IPS DF 4.7 (cell line): Measurements from ENCODE around the gene SPINT2.

Experiments used
- DNase-seq: peaks from one replicate; pipeline ENCODE4 v3.0.0-alpha.2; 2013; ENCODE audit warnings: low spot score; ENCODE audit errors: extremely low read depth

SPINT2 gene

DNA sequence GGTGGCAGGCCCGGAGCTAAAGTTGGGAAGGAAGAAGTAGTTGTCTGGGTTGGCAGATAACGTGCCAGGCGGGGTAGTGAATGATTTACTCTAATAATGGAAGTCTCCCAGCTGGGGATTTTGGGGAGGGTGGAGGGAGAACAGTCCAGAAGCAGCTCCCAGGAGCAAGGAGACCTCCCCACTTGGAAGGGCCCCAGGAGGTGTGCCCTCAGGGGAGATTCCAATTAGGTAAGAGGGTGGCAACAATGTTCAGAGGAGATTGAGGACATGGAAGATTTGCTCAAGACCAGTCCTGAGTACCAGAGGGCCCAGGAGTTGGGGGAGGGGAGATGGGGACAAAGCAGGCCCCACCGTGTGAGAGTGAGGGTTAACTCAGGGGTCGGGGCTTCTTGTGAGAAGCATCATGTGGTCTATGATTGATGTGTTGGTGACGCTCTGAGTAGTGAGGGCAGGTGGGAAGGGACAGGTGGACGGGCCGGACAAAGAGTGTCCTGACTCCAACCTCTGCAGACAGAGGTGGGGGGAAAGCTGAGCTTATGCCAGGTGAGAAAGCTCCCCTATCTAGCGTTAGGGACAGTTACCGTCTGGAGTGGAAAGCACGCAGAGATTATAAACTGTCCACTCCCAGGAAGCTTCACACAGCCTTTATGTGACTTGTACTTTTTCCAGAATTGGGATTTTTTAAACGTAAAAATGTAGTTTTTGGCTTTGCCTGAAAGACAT, 3.5 kb downstream of the SPINT2 start:
- no peak for DNase-seq

DNA sequence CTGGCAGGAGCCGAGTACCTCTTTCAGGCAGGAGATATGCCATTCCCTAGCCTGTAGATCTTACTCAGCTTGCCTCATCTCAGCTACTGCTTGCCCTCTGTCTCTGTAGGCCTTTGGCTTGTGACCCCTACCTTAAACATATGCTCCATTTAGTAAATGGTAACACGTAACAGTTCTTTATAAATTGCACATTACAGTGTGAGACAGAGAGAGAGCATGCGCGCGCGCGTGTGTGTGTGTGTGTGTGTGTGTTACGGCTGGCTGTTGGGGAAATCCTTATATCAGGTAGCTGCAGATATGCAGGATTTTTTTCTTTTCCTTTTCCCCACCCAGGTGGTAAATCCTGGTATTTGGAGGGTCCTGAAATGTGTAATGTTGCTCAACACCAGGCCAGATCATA, 4.2 kb downstream of the SPINT2 start:
- DNase-seq = no peak

DNA sequence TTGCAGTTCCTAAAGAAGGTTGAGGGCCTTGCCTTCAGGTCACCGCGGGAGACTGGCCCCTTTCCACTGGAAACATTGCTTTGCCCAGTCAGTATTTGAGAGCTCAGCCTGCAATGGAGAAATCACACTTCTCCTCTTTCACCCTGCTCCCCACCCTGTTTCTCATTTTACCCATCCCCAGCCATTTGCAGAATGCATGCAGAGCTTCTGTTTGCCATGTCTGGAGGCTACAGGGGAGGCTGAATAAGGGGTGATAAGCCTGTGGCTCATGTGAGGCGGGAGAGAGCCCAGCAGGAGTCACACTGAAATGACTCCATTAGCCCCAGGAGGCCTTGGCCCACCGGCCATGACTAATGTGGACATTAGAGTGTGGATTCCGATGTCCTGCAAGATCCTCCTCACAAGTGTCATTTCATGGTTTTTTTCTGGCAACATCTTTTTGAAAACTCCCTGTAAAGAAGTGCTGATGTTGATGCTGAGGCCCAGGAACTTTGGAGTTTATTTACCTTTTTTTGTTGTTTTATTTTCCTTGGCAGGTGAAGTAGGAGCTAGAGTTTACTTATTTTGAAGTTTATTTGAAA, 6.3 kb downstream of the SPINT2 start:
- DNase-seq = no peak

DNA sequence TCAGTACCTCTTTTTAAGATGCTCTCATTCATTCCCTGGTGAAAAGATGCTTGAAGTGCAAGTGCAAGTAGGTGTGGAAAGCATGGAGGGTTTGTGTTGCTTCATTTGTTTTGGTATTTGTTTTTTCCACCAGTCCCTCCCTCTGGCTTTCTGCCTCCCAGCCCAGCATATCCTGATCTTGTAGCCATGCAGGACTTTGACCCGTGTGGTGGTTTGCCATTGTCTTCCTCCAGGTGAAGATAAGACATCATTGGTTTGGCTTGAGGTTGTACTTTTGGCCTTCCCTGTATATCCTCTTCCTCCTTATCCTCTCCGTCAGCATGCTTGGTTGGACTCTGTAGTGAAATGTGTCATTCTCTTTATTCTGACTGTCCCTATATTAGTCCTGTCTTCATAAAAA, 9.1 kb downstream of the SPINT2 start:
- no peak for DNase-seq

DNA sequence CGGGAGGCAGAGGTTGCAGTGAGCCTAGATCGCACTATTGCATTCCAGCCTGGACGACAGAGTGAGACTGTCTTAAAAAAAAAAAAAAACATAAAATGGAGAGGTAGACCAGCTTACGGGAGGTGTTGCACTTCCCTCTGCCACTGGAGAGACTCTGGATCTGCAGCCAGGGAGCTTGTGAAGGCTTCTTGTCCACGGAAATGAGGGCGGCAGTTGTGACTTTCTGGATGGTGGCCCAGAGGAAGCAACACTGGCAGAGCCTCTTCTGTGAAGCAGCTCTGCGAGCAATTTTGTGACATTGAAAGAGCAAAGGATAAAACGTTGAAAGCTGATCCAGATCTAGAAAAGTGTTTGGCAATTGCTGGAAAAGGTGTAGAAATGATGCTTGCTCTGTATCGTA, 10.4 kb downstream of the SPINT2 start:
- no peak for DNase-seq

DNA sequence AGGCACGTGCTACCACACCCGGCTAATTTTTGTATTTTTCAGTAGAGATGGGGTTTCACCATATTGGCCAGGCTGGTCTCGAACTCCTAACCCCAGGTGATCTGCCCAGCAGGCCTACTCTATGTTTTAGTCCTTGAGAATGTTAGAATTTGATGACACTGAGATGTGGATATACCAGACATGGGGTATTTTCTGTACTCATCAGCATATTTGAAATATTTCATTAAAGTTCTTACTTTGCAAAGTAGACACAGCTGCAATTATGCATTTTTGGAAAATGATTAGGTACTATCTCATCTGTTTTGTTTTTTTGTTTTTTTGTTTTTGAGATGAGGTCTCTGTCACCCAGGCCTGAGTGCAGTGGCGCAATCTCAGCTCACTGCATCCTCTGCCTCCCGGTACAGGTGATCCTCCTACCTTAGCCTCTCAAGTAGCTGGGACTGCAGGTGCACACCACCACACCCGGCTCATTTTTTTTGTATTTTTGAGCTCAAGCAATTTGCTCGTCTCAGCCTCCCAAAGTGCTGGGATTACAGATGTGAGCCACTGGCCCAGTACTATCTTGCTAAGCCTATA, 12.7 kb downstream of the SPINT2 start:
- no peak for DNase-seq

DNA sequence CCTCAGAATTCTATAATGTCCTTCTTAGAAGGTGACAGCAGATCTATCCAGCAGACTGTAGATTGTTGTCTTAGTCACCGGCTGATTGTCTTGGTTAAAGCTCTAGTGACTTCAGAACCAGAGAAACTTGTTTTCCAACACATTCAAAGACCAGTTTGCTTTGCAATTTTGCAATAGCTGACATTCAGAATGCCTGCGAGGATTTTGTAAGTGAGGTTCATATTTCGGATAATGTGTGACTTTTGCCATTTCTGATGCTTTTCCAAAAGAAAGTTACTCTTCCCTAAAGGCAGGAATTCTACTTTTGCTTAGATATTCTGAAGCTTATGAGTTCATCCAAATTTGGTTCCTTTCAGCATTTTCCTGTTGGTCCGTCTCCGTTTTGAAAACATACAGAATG, 13.2 kb downstream of the SPINT2 start:
- no peak for DNase-seq

DNA sequence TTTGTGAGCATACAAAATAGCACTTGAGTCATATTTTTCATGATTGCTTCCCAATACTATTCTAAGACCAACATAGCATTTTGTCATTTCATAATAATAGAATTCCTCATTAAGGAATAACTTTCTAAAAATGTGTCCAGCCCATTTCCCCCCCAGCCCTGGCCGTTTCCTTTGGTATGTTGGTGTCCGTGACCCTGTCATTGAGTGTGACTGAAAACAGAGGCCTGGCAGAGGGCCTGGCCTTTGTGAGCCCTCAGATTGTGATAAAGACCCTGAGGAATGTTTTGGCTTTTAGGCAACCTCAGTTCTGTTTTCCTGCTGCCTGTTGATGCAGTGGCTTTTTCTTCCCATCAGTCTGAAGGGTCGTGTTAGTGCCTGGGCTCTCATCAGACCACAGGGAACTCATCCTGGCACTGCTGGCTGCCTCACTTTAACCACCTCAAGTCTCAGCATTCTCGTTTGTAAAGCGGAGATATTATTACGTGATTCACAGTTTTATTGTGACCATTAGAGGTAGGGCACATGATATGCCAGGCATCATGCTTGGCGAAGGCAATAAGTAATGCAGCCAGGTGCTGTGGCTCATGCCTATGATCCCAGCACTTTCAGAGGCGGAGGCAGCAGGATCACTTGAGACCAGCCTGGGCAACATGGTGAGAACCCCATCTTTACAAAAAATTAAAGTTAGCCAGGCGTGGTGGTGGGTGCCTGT, 13.8 kb downstream of the SPINT2 start:
- DNase-seq = no peak

DNA sequence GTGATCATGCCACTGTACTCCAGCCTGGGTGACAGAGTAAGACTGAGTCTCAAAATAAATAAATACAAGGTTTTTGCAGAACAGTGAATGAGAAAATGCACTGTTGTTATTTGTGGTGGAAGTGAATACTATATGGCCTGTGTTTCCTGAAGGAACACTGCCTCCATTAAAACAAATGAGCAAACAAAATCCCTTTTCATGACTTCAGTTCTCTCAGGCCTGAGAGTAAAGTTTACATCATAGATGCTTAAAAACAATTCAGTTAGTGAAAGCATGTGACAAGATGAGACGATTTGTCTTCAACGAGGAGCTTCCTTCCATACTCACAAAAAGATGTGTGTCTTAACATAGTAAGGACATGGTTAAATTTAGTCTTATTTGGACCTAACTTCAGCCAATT, 14.4 kb downstream of the SPINT2 start:
- no peak for DNase-seq

DNA sequence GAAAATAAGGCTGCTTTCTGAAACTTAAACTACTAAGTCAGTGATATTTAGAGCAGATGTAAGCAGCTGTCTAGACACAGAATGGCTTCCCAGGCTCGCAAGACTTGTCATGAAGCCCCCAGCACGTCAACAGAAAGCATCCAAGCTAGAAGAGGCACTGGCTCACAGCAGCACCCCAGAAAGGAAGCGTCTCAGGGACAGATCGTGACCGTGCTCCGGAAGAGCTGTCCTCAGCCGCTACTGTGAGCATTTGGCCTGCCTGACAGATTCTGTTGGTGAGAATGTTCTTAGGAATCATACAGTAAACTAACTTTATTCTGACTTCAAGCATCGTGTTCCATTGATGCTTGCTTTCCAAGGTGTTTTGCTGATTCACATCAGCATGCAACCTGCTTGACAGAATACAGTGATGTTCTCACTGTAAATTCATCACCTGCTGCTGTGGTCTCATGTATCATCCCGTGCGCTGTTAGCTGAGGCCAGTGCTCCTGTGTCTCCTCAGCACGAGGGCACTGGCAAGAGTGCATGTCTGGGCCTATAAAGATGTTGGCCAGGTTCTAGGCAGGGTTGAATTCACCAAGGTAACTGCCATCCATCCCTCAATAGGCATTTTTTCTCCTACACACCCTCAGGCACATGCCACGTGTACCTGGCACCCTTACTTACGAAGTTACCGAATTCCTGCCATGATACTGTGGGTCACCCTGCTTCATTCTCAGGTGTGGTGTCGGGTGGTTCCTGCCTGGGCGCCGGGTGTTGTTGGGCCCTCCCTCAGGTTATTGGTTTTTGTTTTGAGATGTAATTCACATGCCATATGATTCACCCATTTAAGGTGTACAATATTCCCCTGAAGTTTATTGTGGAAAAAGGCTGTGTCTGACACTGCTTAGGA, 15.9 kb downstream of the SPINT2 start:
- no peak for DNase-seq

DNA sequence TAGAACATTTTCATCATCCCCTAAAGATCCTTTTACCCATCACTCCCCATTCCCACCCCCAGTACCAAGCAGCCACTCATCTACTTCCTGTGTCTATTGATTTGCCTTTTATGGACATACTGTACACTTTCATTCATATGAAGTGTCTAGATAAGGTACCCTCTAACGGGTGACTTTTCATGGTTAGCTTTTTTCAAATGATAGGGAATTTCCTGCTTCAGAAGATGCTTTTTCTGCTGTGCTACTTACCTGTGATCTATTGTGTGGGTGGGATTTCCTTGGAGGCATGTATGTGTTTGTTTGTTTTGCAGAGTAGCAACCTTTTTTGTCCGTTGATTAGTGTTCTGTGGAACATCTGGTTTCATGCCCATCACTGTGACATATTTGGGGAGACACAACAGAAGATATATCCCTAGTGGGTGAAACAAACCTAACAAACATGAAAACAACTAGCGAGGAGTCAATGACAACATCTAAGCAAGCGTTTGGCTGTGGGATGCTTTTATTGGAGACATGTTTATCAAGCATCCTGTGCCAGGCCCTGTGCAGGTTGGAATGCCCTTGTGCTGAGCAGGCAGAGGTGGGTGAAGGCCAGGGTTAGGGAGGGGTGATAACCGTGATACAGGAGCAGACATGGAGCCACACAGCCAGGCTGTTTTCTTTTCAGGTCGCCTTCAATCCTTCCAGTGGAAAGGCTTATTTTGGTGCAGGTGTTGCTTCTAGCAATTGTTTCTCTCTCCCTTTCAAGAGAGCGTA, 17.6 kb downstream of the SPINT2 start:
- no peak for DNase-seq

DNA sequence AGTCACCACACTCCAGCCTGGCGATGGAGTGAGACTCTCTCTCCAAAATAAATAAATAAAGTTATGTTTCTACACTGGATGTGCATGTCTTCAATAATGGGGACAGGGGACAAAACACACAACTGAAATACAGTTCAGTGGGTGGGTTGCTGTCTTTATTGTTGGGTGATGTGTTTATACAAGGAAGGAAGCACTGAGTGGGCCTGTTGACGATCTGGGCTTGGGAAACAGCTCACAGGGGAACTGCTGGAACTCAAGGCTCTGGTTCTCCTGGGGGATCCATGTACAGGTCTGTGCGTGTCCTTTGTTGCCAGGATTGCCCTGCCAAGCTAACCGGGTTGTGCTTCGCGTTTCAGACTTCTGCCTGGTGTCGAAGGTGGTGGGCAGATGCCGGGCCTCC, 18.9 kb downstream of the SPINT2 start:
- DNase-seq = no peak

DNA sequence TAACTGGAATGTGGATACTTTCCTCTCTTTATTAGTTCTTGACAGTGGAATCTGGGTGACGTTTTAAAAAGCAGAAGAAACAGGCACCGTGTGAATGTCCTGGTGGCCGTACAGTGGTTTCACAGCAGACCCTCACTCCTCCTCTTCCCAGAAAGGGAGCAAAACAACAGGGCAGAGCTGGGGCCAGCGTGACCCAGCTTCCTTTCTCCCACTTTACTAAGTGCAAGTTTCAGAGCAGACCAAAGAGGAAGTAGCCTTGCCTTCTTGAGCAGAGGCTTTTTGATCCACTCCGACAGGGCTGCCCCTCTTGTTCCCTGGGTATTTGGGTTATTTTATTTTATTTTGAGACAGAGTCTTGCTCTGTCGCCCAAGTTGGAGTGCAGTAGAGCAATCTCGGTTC, 20.0 kb downstream of the SPINT2 start:
- no peak for DNase-seq

DNA sequence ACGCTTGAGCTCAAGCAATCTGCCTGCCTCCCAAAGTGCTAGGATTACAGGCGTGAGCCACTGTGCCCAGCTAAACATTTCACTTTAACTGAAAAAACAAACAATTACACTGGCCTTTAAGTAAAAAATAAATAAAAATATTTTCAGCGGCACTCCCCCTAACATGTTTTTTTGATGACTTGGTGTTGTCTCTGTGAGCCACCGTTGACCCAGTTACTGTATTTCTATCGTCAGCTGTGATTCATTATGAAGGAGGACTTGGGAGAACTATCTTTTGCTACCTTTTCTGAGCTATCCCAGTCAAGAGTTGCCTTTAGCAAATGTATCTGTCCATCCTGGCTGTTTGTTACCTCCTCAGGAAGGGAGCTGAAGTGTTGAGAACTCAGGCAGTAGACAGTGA, 21.2 kb downstream of the SPINT2 start:
- DNase-seq = no peak

DNA sequence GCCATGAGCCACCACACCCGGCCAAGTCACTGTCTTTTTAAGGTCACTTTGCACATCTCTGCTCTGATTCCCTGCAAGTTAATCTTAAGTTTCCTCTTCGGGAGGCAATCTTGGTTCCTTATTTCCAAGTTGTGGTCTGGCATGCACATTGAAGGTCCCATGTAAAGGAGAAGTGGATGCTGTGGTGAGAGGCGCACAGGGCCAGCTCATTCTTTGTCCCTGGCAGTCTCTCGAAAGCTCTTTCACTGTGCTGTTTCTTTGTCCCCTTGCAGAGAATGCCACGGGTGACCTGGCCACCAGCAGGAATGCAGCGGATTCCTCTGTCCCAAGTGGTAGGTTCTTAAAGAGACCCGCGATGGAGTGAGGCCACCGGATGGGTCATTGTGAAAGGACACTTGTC, 23.2 kb downstream of the SPINT2 start:
- no peak for DNase-seq

DNA sequence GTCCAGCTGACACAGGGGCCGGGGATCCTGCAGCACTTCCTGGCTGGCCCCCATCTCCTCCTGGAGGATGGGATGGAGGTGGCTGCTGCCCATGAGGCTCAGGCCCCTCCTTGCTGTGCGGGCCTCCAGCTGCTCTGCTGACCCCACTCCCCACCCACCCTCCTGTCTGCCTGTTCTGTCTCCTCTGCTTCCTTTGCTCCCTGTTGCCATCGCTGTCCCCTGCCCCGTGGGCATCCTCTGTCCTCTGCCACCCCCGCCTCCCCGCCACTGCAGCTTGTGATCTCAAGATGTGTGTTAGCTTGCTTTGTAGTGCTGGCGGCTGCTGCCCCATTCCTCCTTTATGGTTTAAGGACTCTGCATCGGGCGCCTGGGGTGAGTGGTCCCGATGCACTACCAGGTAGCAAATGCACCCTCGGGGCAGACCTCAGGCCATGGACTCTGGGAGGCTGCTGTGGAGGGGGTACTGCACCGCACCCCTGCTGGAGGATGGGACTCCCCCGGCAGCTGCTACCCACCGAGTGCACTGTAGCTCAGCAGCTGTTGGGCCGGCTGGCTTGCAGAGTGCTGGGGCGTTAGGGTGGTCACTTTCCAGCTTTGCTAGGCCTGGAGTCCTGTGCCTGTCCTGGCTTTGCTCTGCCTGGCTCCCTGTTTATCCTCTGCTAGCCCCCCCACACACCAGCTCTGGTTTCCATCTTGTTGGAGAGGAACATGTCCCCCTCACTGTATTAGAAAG, 23.9 kb downstream of the SPINT2 start:
- DNase-seq = no peak

DNA sequence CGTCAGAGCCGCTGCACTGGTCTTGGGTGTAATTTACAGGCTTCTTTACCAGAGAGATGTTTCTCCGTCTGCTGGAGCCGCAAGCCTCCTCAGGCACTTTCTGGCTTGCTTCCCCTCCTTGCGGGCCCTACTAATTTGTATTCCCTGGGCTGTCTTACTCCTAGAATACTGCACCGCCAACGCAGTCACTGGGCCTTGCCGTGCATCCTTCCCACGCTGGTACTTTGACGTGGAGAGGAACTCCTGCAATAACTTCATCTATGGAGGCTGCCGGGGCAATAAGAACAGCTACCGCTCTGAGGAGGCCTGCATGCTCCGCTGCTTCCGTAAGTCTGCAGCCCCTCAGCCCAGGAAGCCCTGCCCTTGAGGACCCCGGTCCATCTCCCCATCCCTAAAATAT, 25.6 kb downstream of the SPINT2 start:
- no peak for DNase-seq

DNA sequence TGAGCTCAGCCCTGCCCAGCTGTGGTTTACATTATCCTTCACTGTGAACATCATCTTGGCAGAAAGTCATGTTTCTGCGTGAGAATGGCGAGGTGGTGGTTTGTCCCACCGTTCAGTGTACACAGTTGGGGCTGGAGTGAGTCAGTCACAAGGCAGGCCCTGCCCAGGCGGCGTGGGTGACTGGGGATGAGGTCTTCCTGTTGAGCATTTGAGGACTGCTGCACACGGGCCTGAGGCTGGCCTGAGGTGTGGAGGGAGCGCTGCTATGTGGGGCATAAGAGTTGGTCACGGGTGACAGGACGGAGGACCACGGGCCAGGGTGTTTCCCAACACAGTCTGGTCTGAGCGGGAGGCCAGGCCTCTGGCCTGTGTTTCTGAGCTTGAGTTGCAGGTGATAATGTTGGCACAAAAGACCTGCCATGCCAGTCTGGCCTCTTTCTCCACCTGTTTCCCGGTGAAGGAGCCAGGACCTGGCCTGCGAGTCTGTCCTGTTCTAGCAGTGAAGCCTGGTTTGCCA, 26.3 kb downstream of the SPINT2 start:
- no peak for DNase-seq

DNA sequence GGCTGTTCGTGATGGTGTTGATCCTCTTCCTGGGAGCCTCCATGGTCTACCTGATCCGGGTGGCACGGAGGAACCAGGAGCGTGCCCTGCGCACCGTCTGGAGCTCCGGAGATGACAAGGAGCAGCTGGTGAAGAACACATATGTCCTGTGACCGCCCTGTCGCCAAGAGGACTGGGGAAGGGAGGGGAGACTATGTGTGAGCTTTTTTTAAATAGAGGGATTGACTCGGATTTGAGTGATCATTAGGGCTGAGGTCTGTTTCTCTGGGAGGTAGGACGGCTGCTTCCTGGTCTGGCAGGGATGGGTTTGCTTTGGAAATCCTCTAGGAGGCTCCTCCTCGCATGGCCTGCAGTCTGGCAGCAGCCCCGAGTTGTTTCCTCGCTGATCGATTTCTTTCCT, 27.5 kb downstream of the SPINT2 start:
- no peak for DNase-seq

DNA sequence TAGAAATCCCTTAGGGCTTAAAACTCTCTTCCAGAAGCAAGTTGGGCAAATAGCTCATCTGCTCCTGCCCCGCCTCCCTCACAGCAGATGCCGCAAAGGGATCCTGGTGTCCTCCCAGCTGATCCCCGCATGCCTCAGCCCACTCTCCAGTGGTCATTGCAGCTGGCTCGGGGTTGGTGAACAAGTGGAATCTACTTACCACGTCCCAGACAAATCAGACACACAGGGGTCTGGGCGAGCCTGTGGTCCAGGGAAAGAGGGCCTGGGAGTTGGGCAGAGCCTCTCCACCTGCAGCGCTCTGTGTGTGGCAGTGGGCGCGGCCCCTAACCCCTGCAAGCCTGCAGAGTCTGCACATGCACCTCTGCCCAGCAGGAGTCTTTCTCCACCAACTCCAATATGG, 28.9 kb downstream of the SPINT2 start:
- DNase-seq = no peak
